GM12878 (cell line): ENCODE results near the gene PFKL. TPM values are rescaled to one million over a fixed set of nuclear protein-coding genes. Genes with fewer than 3 reads are reported as not detected.

Experiments used
- ATAC-seq: fragments of 200-7000 bp; cut with Tn5 transposase; 3 replicates; pipeline ENCODE4 v1.9.1; 2020; ENCODE audit warnings: mild to moderate bottlenecking, moderate library complexity
- BruUV-seq: library from RNA; stranded (reverse); fragments of 400-500 nt; replicated peaks from 2 replicates; lab custom pipeline; 2021; lab: Mats Ljungman, UMichigan
- CTCF ChIA-PET: fragments of 300-600 bp; sonication (Branson Sonifier 250); formaldehyde crosslinking; extraction: SDS; loops from one replicate; lab custom pipeline; 2021; ENCODE audit warnings: inconsistent platforms; lab: Yijun Ruan, JAX
- POLR2A ChIA-PET: fragments of 350-600 bp; formaldehyde crosslinking; extraction: SDS; loops from one replicate; lab custom pipeline; 2021; ENCODE audit warnings: inconsistent platforms; lab: Charles Lee
- RAD21 ChIA-PET: fragments of 300-600 bp; sonication (Branson Sonifier 250); formaldehyde crosslinking; loops from one replicate; lab custom pipeline; 2023; ENCODE audit warnings: antibody characterized with exemption; ENCODE audit not compliant: unreplicated experiment; lab: Charles Lee
- SMC1A ChIA-PET: fragments of 300-600 bp; sonication (Branson Sonifier 250); formaldehyde crosslinking; loops from one replicate; lab custom pipeline; 2023; ENCODE audit not compliant: unreplicated experiment, uncharacterized antibody; lab: Charles Lee
- DNase-seq: peaks from one replicate; pipeline ENCODE4 v3.0.0-alpha.2; 2011; ENCODE audit warnings: low read depth, low spot score
- FAIRE-seq: peaks from 3 replicates; lab custom pipeline; 2011; peaks lifted over from hg19 to GRCh38; lab: Jason Lieb, UNC
- H2AFZ ChIP-seq: 2 replicates; pipeline ENCODE4 v1.6.0; 2011; ENCODE audit warnings: low read depth, low read length, control low read depth; ENCODE audit not compliant: control insufficient read depth
- H3K27ac ChIP-seq: 2 replicates; pipeline ENCODE4 v1.5.1; 2011; ENCODE audit warnings: control low read depth; ENCODE audit not compliant: control insufficient read depth, insufficient read depth
- H3K27me3 ChIP-seq, 2 experiments: replicated peaks in 1 of 2; 2 replicates each; pipeline versions ENCODE4 v1.6.0 to v1.6.1; 2011; ENCODE audit warnings: low read length in 1 of 2; ENCODE audit not compliant: control insufficient read depth in 2 of 2, insufficient read depth in 2 of 2
- H3K36me3 ChIP-seq, 2 experiments: 2 replicates each; pipeline ENCODE4 v1.5.1; 2011; ENCODE audit warnings: low read length in 1 of 2; ENCODE audit not compliant: control insufficient read depth in 2 of 2, insufficient read depth in 2 of 2
- H3K4me1 ChIP-seq: 2 replicates; pipeline ENCODE4 v1.6.1; 2011; ENCODE audit warnings: mild to moderate bottlenecking, low read length, moderate library complexity, mixed read lengths; ENCODE audit not compliant: control insufficient read depth, insufficient read depth
- H3K4me2 ChIP-seq: 2 replicates; pipeline ENCODE4 v1.6.0; 2011; ENCODE audit warnings: control low read depth; ENCODE audit not compliant: control insufficient read depth, insufficient read depth
- H3K4me3 ChIP-seq: fragments of 200-600 bp; sonication (generic); 2 replicates; pipeline ENCODE4 v1.5.1; 2016
- H3K79me2 ChIP-seq: 2 replicates; pipeline ENCODE4 v1.6.0; 2011; ENCODE audit warnings: low read length; ENCODE audit not compliant: control insufficient read depth, insufficient read depth
- H3K9ac ChIP-seq: 2 replicates; pipeline ENCODE4 v1.8.0; 2011; ENCODE audit warnings: low read length, control low read depth, mixed read lengths; ENCODE audit not compliant: control insufficient read depth, insufficient read depth
- H3K9me3 ChIP-seq: replicated peaks from 3 replicates; pipeline ENCODE4 v1.5.1; 2011; ENCODE audit warnings: mild to moderate bottlenecking, low read length; ENCODE audit not compliant: control insufficient read depth, insufficient read depth
- H4K20me1 ChIP-seq: 2 replicates; pipeline ENCODE4 v1.6.0; 2011; ENCODE audit not compliant: control insufficient read depth, insufficient read depth
- CBX5 ChIP-seq: sonication (generic); IDR thresholded peaks from 2 replicates; pipeline ENCODE4 v1.6.1; 2016; ENCODE audit warnings: low read depth, moderate library complexity, mild to moderate bottlenecking, inconsistent platforms
- CHD1 ChIP-seq: IDR thresholded peaks from 2 replicates; pipeline ENCODE4 v1.6.1; 2012; ENCODE audit warnings: low read depth, low read length, improper control_type of control experiment
- EP300 ChIP-seq, 2 experiments: fragments of 150-350 bp in 1 of 2; IDR thresholded peaks; 2 replicates each; pipeline ENCODE4 v1.6.1; 2011 to 2012; ENCODE audit warnings: low read depth in 2 of 2, low read length in 2 of 2, borderline replicate concordance in 1 of 2, improper control_type of control experiment in 1 of 2, inconsistent platforms in 1 of 2; ENCODE audit not compliant: control insufficient read depth in 1 of 2
- JUNB ChIP-seq: IDR thresholded peaks from 2 replicates; pipeline ENCODE4 v1.6.1; 2016; ENCODE audit warnings: antibody characterized with exemption, mild to moderate bottlenecking
- KDM1A ChIP-seq: fragments of 200-600 bp; sonication (generic); IDR thresholded peaks from 2 replicates; pipeline ENCODE4 v1.6.1; 2016; ENCODE audit warnings: borderline replicate concordance
- NR2F1 ChIP-seq: fragments of 450-650 bp; conservative IDR thresholded peaks from 2 replicates; pipeline ENCODE4 v1.6.1; 2017; ENCODE audit warnings: mild to moderate bottlenecking
- POU2F2 ChIP-seq: IDR thresholded peaks from 3 replicates; pipeline ENCODE4 v1.6.1; 2011; ENCODE audit warnings: low read depth, mild to moderate bottlenecking, low read length, borderline replicate concordance
- RB1 ChIP-seq: fragments of 450-650 bp; formaldehyde crosslinking; IDR thresholded peaks from 2 replicates; pipeline ENCODE4 v1.6.1; 2017; ENCODE audit warnings: mild to moderate bottlenecking, borderline replicate concordance
- RFX5 ChIP-seq: IDR thresholded peaks from 2 replicates; pipeline ENCODE4 v1.6.1; 2011; ENCODE audit warnings: low read depth, low read length, improper control_type of control experiment
- SREBF1 ChIP-seq: IDR thresholded peaks from 2 replicates; pipeline ENCODE4 v1.6.1; 2012; ENCODE audit warnings: mild to moderate bottlenecking, low read length
- USF1 ChIP-seq: IDR thresholded peaks from 2 replicates; pipeline ENCODE4 v1.6.1; 2011; ENCODE audit warnings: borderline replicate concordance, low read depth, mild to moderate bottlenecking, moderate library complexity, mixed read lengths, low read length; ENCODE audit not compliant: insufficient read depth; ENCODE audit errors: extremely low read length
- WGBS: methylation state at CpG from one replicate; pipeline ENCODE4 v1.1.6; 2016; ENCODE audit warnings: low lambda C conversion rate; ENCODE audit not compliant: insufficient replicate concordance, insufficient coverage; ENCODE audit errors: missing lambda C conversion rate; 5-methylcytosine and 5-hydroxymethylcytosine counted together
- in situ Hi-C: fragments of 300-500 bp; cut with MboI; formaldehyde crosslinking; loops from 9 replicates; pipeline ENCODE4 v1.14.3; 2018; ENCODE audit warnings: mixed read lengths
- intact Hi-C: fragments of 100-400 bp; cut with micrococcal nuclease; formaldehyde crosslinking; loops from one replicate; pipeline ENCODE4 v1.14.2; 2022; ENCODE audit not compliant: unreplicated experiment
- polyA plus RNA-seq, 11 experiments: library from polyadenylated mRNA; depleted of rRNA in 4 of 11; unstranded in 6 of 11; stranded (reverse) in 5 of 11; fragments of >200 nt; fragmentation: Nextera tagmentation in 4 of 11; fragmentation: Illumina TruSeq in 1 of 11; extraction: Ambion mirVana in 4 of 11; extraction: Trizol in 1 of 11; gene quantifications; 1 replicate in 1 of 11; 2 replicates in 10 of 11; pipeline versions ENCODE4 v1.2.1 to v1.2.3, GENCODE V29; 2011 to 2016; ENCODE audit warnings: inconsistent platforms in 2 of 11, missing spikeins in 2 of 11, low read depth in 1 of 11
- total RNA-seq, 4 experiments: library from RNA; depleted of rRNA in 3 of 4; stranded (reverse); fragments of >200 nt in 3 of 4; fragmentation: Illumina TruSeq in 1 of 4; extraction: Trizol in 1 of 4; gene quantifications; 2 replicates each; pipeline versions ENCODE4 v1.2.1 to v1.2.3, GENCODE V29; 2013 to 2021
- TF ChIP-seq, protein P1 (sequence below): IDR thresholded peaks from 2 replicates; pipeline ENCODE4 v1.6.1; 2012; ENCODE audit warnings: low read depth, low read length, improper control_type of control experiment

PFKL gene
- total and polyA plus RNA-seq, 10 of the 15 experiments (the other 5 are each of a cell fraction or from before 2014, with no cell fraction given), result 1.2 to 192 (median 112) TPM

DNA sequence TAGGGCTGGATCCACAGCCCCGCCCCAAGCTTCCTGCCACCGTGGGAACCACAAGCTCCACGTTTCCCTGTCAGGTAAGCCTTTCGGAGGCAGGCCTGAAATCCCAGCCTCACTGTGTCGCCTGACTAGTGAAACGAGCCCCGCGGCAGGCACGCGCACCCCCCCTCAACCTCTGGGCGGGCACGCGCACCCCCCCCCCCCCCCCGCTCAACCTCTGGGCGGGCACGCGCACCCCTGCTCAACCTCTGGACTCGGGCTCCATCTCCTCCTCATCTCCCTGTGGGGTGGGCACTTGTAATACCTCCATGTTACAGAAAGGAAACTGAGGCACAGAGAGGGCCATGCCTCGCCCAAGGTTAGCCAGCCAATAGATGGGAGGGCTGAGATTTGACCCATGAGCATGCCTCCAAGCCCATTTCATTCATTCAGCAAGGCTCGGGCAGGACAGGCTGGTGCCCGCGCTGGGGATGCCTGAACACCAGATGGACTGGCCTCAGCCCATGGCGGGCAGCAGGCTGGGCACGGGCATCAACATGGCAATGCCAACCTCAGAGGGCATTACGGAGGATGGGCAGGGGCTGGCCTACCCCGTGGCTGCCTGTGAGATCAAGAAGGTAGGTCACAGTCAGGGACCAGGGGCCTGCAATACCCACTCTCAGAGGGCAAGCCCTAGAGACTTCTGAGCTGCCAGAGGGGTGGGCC is 34.6 kb downstream of the PFKL start:
- CTCF ChIA-PET, result interaction anchor here (1.1 kb wide), 1 partner anchor 30 kb away, joined by 4 read pairs; no protein-coding TSS in a partner anchor

More for the DNA sequence above, 34.6 kb downstream of the PFKL start:
- Histone ChIP-seq H3K9ac (no peak overlapping the region), H3K4me3 (no peak overlapping the region), H3K36me3 (no peaks in the 10 kb centered on the region), H3K4me1 (peaks cover 5% of the 10 kb centered on the region; the same call in 1 of the 2 replicates), H3K9me3 (no peaks in the 10 kb centered on the region), H3K4me2 (no peak overlapping the region), H3K27me3 (no peaks in the 10 kb centered on the region), H3K79me2 (no peaks in the 10 kb centered on the region), H3K27ac (no peak overlapping the region), H4K20me1 (no peaks in the 10 kb centered on the region), H2AFZ (no peak overlapping the region)
- DNase-seq, result no peak
- no peak for TF ChIP-seq USF1
- TF ChIP-seq KDM1A, result no peak
- no peak for TF ChIP-seq POU2F2
- no peak for TF ChIP-seq EP300 (IDR thresholded peaks at IDR 0.05; ENCODE audit: borderline replicate concordance in 1 of 2, control insufficient read depth in 1 of 2, low read depth in 2 of 2, low read length in 2 of 2)
- no peak for TF ChIP-seq CHD1
- TF ChIP-seq RFX5, result no peak
- TF ChIP-seq, protein P1, sequence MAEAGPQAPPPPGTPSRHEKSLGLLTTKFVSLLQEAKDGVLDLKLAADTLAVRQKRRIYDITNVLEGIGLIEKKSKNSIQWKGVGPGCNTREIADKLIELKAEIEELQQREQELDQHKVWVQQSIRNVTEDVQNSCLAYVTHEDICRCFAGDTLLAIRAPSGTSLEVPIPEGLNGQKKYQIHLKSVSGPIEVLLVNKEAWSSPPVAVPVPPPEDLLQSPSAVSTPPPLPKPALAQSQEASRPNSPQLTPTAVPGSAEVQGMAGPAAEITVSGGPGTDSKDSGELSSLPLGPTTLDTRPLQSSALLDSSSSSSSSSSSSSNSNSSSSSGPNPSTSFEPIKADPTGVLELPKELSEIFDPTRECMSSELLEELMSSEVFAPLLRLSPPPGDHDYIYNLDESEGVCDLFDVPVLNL, result no peak
- TF ChIP-seq SREBF1, result no peak
- TF ChIP-seq RB1, result no peak
- no peak for TF ChIP-seq JUNB
- no peak for TF ChIP-seq CBX5
- TF ChIP-seq NR2F1, result no peak
- ChIA-PET RAD21 (no interaction called here), POLR2A (no interaction called here), SMC1A (no interaction called here)
- in situ Hi-C loops (no loop called here), intact Hi-C loops (no loop called here)
- no TSS peak for BruUV-seq
- ATAC-seq, result no peak
- WGBS, result 87% methylated on average over 19 of the region's 26 CpGs
- FAIRE-seq, result no peak
